NT2/D1 (cell line): ENCODE data around the gene MSS51.
"Not testable (repeated sequence)": the region's sequence is repeated elsewhere in the genome, so short reads cannot be mapped to it uniquely, and the experiment has no call there.

ENCODE experiments used
- DNase-seq: peaks from one replicate; pipeline ENCODE4 v3.0.0-alpha.2; 2011; ENCODE audit warnings: low read depth, low spot score
- H3K27me3 ChIP-seq: 2 replicates; pipeline ENCODE4 v1.6.0; 2011; ENCODE audit warnings: mild to moderate bottlenecking; ENCODE audit not compliant: insufficient read length, insufficient read depth
- H3K36me3 ChIP-seq: 2 replicates; pipeline ENCODE4 v1.6.1; 2011; ENCODE audit warnings: mild to moderate bottlenecking, low read length, mixed read lengths; ENCODE audit not compliant: insufficient read depth, insufficient read length
- H3K4me1 ChIP-seq: 2 replicates; pipeline ENCODE4 v1.5.1; 2011; ENCODE audit not compliant: insufficient read depth, insufficient read length
- H3K4me3 ChIP-seq: 2 replicates; pipeline ENCODE4 v1.5.1; 2011; ENCODE audit warnings: low read depth; ENCODE audit not compliant: insufficient read length
- H3K9ac ChIP-seq: 2 replicates; pipeline ENCODE4 v1.6.0; 2011; ENCODE audit warnings: low read depth; ENCODE audit not compliant: insufficient read length
- H3K9me3 ChIP-seq: 2 replicates; pipeline ENCODE4 v1.5.1; 2011; ENCODE audit warnings: mild to moderate bottlenecking, low read length; ENCODE audit not compliant: insufficient read depth
- SUZ12 ChIP-seq: IDR thresholded peaks from 2 replicates; pipeline ENCODE4 v1.6.1; 2011; ENCODE audit not compliant: insufficient read length, insufficient read depth; ENCODE audit errors: extremely low read depth
- YY1 ChIP-seq: IDR thresholded peaks from 2 replicates; pipeline ENCODE4 v1.6.1; 2011; ENCODE audit not compliant: insufficient read length, insufficient read depth
- ZNF274 ChIP-seq: IDR thresholded peaks from 2 replicates; pipeline ENCODE4 v1.6.1; 2011; ENCODE audit warnings: mild to moderate bottlenecking, low read depth, low read length

The MSS51 gene

DNA sequence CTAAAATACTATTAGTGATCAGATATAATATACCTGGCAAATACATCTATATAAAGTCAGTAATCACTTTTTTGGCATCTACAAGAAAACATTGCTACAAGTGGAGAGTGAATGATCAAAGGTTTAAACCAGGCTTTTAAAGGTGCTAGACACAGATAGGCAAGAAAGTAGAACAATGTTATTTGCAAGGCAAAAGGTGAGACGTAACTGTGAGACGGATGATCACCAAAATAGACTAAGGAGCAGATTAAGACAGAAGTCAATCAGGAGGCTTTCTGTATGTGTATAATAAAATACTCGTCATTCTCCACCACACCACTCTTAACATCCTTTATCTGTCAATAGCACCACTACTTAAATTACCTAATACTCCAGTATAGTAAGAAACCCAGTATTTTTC, 27.8 kb downstream of the MSS51 start:
- no peaks in the 10 kb centered on the region for H3K27me3 ChIP-seq
- no peak overlapping the region for H3K4me3 ChIP-seq
- no peak for TF ChIP-seq ZNF274
- no peak for TF ChIP-seq SUZ12
- TF ChIP-seq YY1, result no peak
- no peaks in the 10 kb centered on the region for H3K4me1 ChIP-seq
- no peaks in the 10 kb centered on the region for H3K36me3 ChIP-seq
- H3K9me3 ChIP-seq, result no peaks in the 10 kb centered on the region
- no peak for DNase-seq
- no peak overlapping the region for H3K9ac ChIP-seq

DNA sequence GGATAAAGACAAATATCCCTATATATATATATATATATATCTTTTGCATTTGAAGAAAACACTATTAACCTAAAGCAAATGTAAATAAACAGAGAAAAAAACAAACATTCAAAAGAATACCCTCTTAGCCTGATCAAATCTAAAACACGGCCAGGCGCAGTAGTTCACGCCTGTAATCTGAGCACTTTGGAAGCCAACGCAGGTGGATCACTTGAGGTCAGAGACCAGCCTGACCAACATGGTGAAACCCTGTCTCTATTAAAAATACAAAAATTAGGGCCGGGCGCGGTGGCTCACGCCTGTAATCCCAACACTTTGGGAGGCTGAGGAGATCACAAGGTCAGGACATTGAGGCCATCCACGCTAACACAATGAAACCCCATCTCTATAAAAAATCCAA, 28.7 kb downstream of the MSS51 start:
- Histone ChIP-seq H3K9ac (no peak overlapping the region), H3K4me1 (no peaks in the 10 kb centered on the region), H3K4me3 (no peak overlapping the region), H3K36me3 (no peaks in the 10 kb centered on the region), H3K9me3 (no peaks in the 10 kb centered on the region), H3K27me3 (no peaks in the 10 kb centered on the region)
- no peak for TF ChIP-seq YY1
- TF ChIP-seq ZNF274, result no peak
- TF ChIP-seq SUZ12, result no peak
- DNase-seq, result no peak

DNA sequence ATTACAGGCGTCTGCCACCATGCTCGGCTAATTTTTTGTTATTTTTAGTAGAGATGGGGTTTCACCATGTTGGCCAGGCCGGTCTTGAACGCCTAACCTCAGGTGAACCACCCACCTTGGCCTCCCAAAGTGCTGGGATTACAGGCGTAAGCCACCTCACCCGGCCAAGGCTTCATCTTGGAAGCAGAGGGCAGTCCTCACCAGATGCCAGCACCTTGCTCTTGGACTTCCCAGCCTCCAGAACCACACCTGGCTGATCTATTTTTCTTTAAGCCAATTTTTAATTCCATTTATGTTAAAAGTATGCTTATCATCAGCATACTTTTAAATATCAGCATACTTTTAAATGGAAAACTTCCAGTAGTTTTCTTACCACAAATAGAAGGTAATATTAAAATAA, 31.7 kb downstream of the MSS51 start:
- DNase-seq, result no peak
- Histone ChIP-seq H3K27me3 (no peaks in the 10 kb centered on the region), H3K4me3 (no peak overlapping the region), H3K4me1 (no peaks in the 10 kb centered on the region), H3K36me3 (peaks cover 17% of the 10 kb centered on the region), H3K9ac (no peak overlapping the region), H3K9me3 (no peaks in the 10 kb centered on the region)
- TF ChIP-seq SUZ12, result no peak
- TF ChIP-seq YY1, result no peak
- no peak for TF ChIP-seq ZNF274

DNA sequence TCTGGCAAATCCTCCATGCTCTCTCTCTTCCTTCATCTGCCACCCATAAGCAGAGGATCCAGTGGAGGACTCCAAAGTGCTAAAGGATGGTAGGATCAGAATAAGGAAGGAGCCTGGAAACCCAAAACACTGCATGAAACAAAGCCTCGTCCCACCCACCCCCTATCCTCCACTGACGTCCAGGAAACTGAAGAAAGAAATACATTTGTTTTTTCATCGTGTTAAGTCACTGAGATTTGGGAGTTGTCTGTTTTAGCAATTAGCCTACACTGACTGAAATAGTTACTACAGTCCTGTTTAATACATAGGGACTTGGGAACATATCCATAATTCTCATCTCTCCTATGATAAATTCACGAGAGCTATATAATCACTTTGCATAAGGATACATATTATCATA, 34.3 kb downstream of the MSS51 start:
- Histone ChIP-seq H3K4me3 (no peak overlapping the region), H3K9me3 (no peaks in the 10 kb centered on the region), H3K36me3 (peaks cover 30% of the 10 kb centered on the region), H3K4me1 (no peaks in the 10 kb centered on the region), H3K9ac (no peak overlapping the region), H3K27me3 (no peaks in the 10 kb centered on the region)
- DNase-seq, result no peak
- TF ChIP-seq ZNF274 (no peak), YY1 (no peak), SUZ12 (no peak)

DNA sequence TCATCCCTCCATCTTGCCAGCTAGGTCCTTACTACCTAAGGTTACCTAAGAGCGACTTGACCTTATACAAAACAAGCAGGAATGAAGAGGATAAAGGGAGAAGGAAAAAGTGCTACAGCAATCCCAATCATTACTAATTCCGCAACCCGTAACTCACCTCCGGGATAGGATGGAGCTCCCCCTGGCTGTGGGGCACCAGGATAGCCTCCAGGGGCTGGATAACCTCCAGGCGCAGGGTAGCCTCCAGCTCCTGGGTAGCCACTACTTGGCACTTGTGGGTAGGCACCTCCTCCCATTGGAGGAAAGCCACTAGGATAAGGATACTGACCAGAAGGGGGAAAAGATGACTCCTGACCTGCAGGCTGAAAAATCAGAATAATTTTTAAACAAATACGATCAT, 35.3 kb downstream of the MSS51 start:
- DNase-seq, result no peak
- Histone ChIP-seq H3K27me3 (no peaks in the 10 kb centered on the region), H3K36me3 (peaks cover 30% of the 10 kb centered on the region), H3K4me3 (no peak overlapping the region), H3K9ac (no peak overlapping the region), H3K4me1 (no peaks in the 10 kb centered on the region), H3K9me3 (no peaks in the 10 kb centered on the region)
- TF ChIP-seq ZNF274 (no peak), SUZ12 (no peak), YY1 (no peak)

DNA sequence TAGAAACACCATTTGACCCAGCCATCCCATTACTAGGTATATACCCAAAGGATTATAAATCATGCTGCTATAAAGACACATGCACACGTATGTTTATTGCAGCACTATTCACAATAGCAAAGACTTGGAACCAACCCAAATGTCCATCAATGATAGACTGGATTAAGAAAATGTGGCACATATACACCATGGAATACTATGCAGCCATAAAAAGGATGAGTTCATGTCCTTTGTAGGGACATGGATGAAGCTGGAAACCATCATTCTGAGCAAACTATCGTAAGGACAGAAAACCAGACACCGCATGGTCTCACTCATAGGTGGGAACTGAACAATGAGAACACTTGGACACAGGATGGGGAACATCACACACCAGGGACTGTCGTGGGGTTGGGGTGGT, 39.0 kb downstream of the MSS51 start:
- not testable (repeated sequence) for H3K27me3 ChIP-seq, H3K4me1 ChIP-seq, H3K4me3 ChIP-seq, H3K9me3 ChIP-seq, DNase-seq, H3K9ac ChIP-seq
- peaks cover 38% of the 10 kb centered on the region for H3K36me3 ChIP-seq

DNA sequence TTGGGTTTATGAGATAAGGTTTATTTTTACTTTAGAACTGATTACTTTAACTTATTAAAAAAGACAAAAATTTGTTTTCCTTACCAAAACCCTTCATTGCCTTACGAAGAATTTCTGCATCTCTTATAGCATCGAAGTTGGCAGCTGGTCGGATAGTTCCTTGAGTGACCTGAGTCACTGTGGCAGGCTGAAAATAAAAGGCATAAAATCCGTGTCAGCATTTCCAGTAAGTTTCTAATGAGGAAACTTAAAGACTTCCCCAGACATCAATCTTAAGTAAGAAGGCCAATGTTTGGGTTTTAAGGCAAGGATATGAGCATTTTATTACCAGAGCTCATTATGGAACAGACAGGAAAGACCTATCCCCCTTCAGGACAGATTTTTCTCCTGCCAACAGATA, 45.1 kb downstream of the MSS51 start:
- no peak for DNase-seq
- TF ChIP-seq ZNF274 (no peak), SUZ12 (no peak), YY1 (no peak)
- Histone ChIP-seq H3K27me3 (no peaks in the 10 kb centered on the region), H3K4me3 (no peak overlapping the region), H3K4me1 (no peaks in the 10 kb centered on the region), H3K9ac (no peak overlapping the region), H3K36me3 (peaks cover 39% of the 10 kb centered on the region), H3K9me3 (no peaks in the 10 kb centered on the region)

DNA sequence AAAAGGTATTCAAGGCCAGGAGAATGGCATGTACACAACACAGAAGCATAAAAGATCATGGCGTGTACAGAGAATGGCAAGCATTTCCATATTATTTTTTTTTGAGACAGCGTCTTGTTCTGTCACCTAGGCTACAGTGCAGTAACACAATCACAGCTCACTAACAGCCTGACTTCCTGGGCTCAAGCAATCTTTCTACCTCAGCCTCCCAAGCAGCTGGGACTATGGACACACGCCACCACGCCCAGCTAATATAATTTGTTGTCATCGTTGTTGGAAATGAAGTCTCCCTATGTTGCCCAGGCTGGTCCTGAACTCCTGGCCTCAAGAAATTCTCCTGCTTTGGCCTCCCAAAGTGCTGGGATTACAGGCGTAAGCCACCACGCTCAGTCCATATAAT, 46.8 kb downstream of the MSS51 start:
- no peak for TF ChIP-seq SUZ12
- no peak for TF ChIP-seq YY1
- no peak for TF ChIP-seq ZNF274
- no peak overlapping the region for H3K9ac ChIP-seq
- no peaks in the 10 kb centered on the region for H3K27me3 ChIP-seq
- H3K36me3 ChIP-seq, result peaks cover 52% of the 10 kb centered on the region
- no peak for DNase-seq
- no peak overlapping the region for H3K4me3 ChIP-seq
- H3K4me1 ChIP-seq, result no peaks in the 10 kb centered on the region
- no peaks in the 10 kb centered on the region for H3K9me3 ChIP-seq
